ENCODE data around the gene CEP44.
"Not testable (repeated sequence)": the region's sequence is repeated elsewhere in the genome, so short reads cannot be mapped to it uniquely, and the experiment has no call there.

The CEP44 gene

GRCh38 chr4:174283507-174284471 lies at the start of gene CEP44, which contains the start of gene FBXO8:
TSS of gene CEP44 (plus strand) at chr4:174283911. CDS start at chr4:174299122, 15,211 bp downstream.
TSS of gene FBXO8 (minus strand) at chr4:174283667. CDS start at chr4:174263092, 20,575 bp downstream.
- DNase-seq: peak; percentile 47

GRCh38 chr4:174236359-174236758 lies 47.4 kb upstream of the CEP44 start:
- no peak for DNase-seq

GRCh38 chr4:174241162-174241561 lies 42.5 kb upstream of the CEP44 start:
- DNase-seq: no peak

- no peak for DNase-seq
Measured at GRCh38 chr4:174244441-174244840, 39.3 kb upstream of the CEP44 start.

GRCh38 chr4:174245714-174246113 lies 38.0 kb upstream of the CEP44 start:
- no peak for DNase-seq

GRCh38 chr4:174248407-174248806 lies 35.3 kb upstream of the CEP44 start:
- DNase-seq: no peak

GRCh38 chr4:174252412-174252811 lies 31.3 kb upstream of the CEP44 start:
- DNase-seq: no peak

- DNase-seq: no peak
Measured at GRCh38 chr4:174254613-174255012, 29.1 kb upstream of the CEP44 start.

- no peak for DNase-seq
Measured at GRCh38 chr4:174255374-174255773, 28.3 kb upstream of the CEP44 start.

- DNase-seq: no peak
Measured at GRCh38 chr4:174255786-174256185, 27.9 kb upstream of the CEP44 start.

GRCh38 chr4:174256277-174256713 lies 27.4 kb upstream of the CEP44 start:
- DNase-seq: no peak

- no peak for DNase-seq
Measured at GRCh38 chr4:174259580-174259979, 24.1 kb upstream of the CEP44 start.

- DNase-seq: no peak
Measured at GRCh38 chr4:174260099-174260498, 23.6 kb upstream of the CEP44 start.

- not testable (repeated sequence) for DNase-seq
Measured at GRCh38 chr4:174261432-174261831, 22.3 kb upstream of the CEP44 start.

GRCh38 chr4:174262624-174263444 lies 20.9 kb upstream of the CEP44 start:
- no peak for DNase-seq

GRCh38 chr4:174263445-174263736 lies 20.3 kb upstream of the CEP44 start:
- no peak for DNase-seq

- DNase-seq: no peak
Measured at GRCh38 chr4:174265916-174266315, 17.8 kb upstream of the CEP44 start.

- DNase-seq: no peak
Measured at GRCh38 chr4:174266416-174266815, 17.3 kb upstream of the CEP44 start.

GRCh38 chr4:174273930-174274329 lies 9.8 kb upstream of the CEP44 start:
- no peak for DNase-seq

GRCh38 chr4:174274436-174274835 lies 9.3 kb upstream of the CEP44 start:
- no peak for DNase-seq

- no peak for DNase-seq
Measured at GRCh38 chr4:174275101-174275500, 8.6 kb upstream of the CEP44 start.

GRCh38 chr4:174277433-174277832 lies 6.3 kb upstream of the CEP44 start:
- DNase-seq: no peak

- DNase-seq: no peak
Measured at GRCh38 chr4:174278467-174278866, 5.2 kb upstream of the CEP44 start.

Data from T1000 (cell line).